GM12872 (cell line): ENCODE results near the gene ADGRL4.

ENCODE experiments used
- CTCF ChIP-seq: IDR thresholded peaks from 3 replicates; pipeline ENCODE4 v1.5.1; 2011; ENCODE audit warnings: low read depth, mild to moderate bottlenecking, low read length, moderate library complexity; ENCODE audit not compliant: insufficient read depth

The ADGRL4 gene

GRCh38 chr1:78918157-78918556 lies 88.4 kb downstream of the ADGRL4 start:
- TF ChIP-seq CTCF = no peak

- no peak for TF ChIP-seq CTCF
Measured at GRCh38 chr1:78916986-78917385, 89.5 kb downstream of the ADGRL4 start.

DNA sequence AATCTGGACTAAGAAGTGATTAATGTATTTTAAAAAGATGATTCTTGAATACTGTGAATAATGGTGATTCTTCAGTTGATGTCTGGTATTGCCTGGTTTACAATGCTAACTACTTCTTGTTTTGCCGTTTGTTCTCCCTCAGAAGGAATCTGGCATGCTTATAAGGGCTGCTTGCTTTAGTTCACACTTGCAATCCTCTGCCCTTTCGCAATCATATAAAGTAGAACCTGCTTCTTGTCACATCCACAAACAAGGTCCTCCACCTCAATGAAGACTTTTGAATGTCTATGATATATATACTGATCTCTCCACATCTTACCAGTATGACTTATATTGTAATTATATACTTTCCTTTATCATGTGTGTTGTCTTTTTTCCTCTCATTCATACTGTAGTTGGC lies 92.6 kb downstream of the ADGRL4 start:
- TF ChIP-seq CTCF = no peak

- no peak for TF ChIP-seq CTCF
Measured at GRCh38 chr1:78911956-78912880, 94.3 kb downstream of the ADGRL4 start.

GRCh38 chr1:78902641-78903040 lies 103.9 kb downstream of the ADGRL4 start:
- no peak for TF ChIP-seq CTCF

DNA sequence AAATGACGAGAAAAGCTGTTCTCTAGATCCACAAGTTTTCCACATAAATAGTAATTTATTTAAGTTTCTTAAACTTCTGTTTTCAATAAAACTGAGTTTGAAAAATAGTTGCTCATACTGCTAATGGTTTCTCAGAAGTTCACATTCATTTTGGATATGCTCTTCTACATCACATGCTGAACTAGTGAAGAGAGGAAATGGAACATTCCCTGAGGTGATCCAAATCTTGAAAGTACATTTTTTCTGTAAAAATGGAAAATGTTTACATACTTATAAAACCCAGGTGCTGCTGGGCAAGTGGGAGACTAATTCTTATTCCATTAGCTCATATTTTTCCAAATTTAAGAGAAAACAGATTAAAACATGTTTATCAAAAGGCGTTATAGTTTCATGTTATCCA lies 111.7 kb downstream of the ADGRL4 start:
- no peak for TF ChIP-seq CTCF

GRCh38 chr1:78892260-78892840 lies 114.2 kb downstream of the ADGRL4 start:
- TF ChIP-seq CTCF = no peak
